Measurements from ENCODE around the gene ARHGEF28. TPM values are rescaled to one million over a fixed set of nuclear protein-coding genes. Genes with fewer than 3 reads are reported as not detected.

ARHGEF28 gene
- total and polyA plus RNA-seq, 10 of the 15 experiments (the other 5 are each of a cell fraction or from before 2014, with no cell fraction given), result 0.10 to 0.72 (median 0.22) TPM; not detected in 2

GRCh38 chr5:73812457-73812856 is 186.5 kb downstream of the ARHGEF28 start:
- H4K20me1 ChIP-seq (ENCODE audit: control insufficient read depth, insufficient read depth), result no peaks in the 10 kb centered on the region
- no peak overlapping the region for H3K27ac ChIP-seq (ENCODE audit: control insufficient read depth, insufficient read depth)
- H3K9ac ChIP-seq (ENCODE audit: control insufficient read depth, insufficient read depth, low read length), result no peak overlapping the region
- WGBS (ENCODE audit: insufficient coverage, insufficient replicate concordance, low lambda C conversion rate, missing lambda C conversion rate), result 37% methylated on average over 6 of the region's 6 CpGs
- no peak overlapping the region for H3K4me2 ChIP-seq (ENCODE audit: control insufficient read depth, insufficient read depth)
- H3K79me2 ChIP-seq (ENCODE audit: control insufficient read depth, insufficient read depth, low read length), result no peaks in the 10 kb centered on the region
- no TSS peak for BruUV-seq (replicated peaks)
- no peaks in the 10 kb centered on the region for H3K36me3 ChIP-seq (ENCODE audit: control insufficient read depth in 2 of 2, insufficient read depth in 2 of 2, low read length in 1 of 2)
- TF ChIP-seq NRF1 (conservative IDR thresholded peaks at IDR 0.05; ENCODE audit: low read depth, low read length) (no peak), TCF3 (IDR thresholded peaks at IDR 0.05; ENCODE audit: borderline replicate concordance, insufficient read depth, low read depth, low read length) (no peak), ELK1 (IDR thresholded peaks at IDR 0.05; ENCODE audit: low read depth, low read length) (no peak), HSF1 (IDR thresholded peaks at IDR 0.05; ENCODE audit: low read depth, low read length) (no peak), PAX8 (IDR thresholded peaks at IDR 0.05) (no peak), HDAC2 (IDR thresholded peaks at IDR 0.05) (no peak), SIX5 (IDR thresholded peaks at IDR 0.05; ENCODE audit: low read depth, low read length, severe bottlenecking) (no peak)
- H3K4me3 ChIP-seq, result no peak overlapping the region
- ATAC-seq (no peak), DNase-seq (ENCODE audit: low read depth, low spot score) (no peak), FAIRE-seq (no peak)
- no peaks in the 10 kb centered on the region for H3K4me1 ChIP-seq (ENCODE audit: control insufficient read depth, insufficient read depth, low read length)
- no peaks in the 10 kb centered on the region for H3K9me3 ChIP-seq (replicated peaks; ENCODE audit: control insufficient read depth, insufficient read depth, low read length)
- CTCF ChIA-PET, result interaction anchor here (0.9 to 1.3 kb wide), 5 partner anchors 17 to 283 kb away, joined by 3 to 7 read pairs (median 3); no protein-coding TSS in a partner anchor
- RAD21 ChIA-PET (ENCODE audit: unreplicated experiment), result interaction anchor here (1.3 kb wide), 1 partner anchor 90 kb away, joined by 3 read pairs; no protein-coding TSS in a partner anchor
- SMC1A ChIA-PET (ENCODE audit: uncharacterized antibody, unreplicated experiment), result interaction anchor here (1.0 to 1.5 kb wide), 2 partner anchors 8 to 275 kb away, joined by 3 read pairs; no protein-coding TSS in a partner anchor
- POLR2A ChIA-PET, result no interaction called here
- H3K27me3 ChIP-seq (replicated peaks in 1 of 2; ENCODE audit: control insufficient read depth in 2 of 2, insufficient read depth in 2 of 2, low read length in 1 of 2), result no peaks in the 10 kb centered on the region; a peak in 1 of 4 replicates
- in situ Hi-C loops (cut with MboI) (no loop called here), intact Hi-C loops (cut with micrococcal nuclease; ENCODE audit: unreplicated experiment) (no loop called here)
- no peak overlapping the region for H2AFZ ChIP-seq (ENCODE audit: control insufficient read depth, low read depth, low read length)

Measured in GM12878 (cell line).